CD8-positive, alpha-beta memory T cell (primary cell): Measurements from ENCODE around the gene SMPD3. TPM values are rescaled to one million over a fixed set of nuclear protein-coding genes. Genes with fewer than 3 reads are reported as not detected.

Source experiments
- CTCF ChIA-PET: fragments of 350-600 bp; sonication (Branson Sonifier 250); formaldehyde crosslinking; loops from one replicate; lab custom pipeline; 2021; ENCODE audit warnings: antibody characterized with exemption; lab: Charles Lee
- POLR2A ChIA-PET: fragments of 350-600 bp; sonication (Branson Sonifier 250); formaldehyde crosslinking; loops from one replicate; lab custom pipeline; 2021; ENCODE audit warnings: antibody characterized with exemption; lab: Charles Lee
- DNase-seq, 5 donors: peaks; one replicate each; pipeline versions ENCODE4 v3.0.0 to v3.0.0-alpha.2; 2020 to 2022; ENCODE audit warnings: mixed read lengths in 1 of 5
- H3K27ac ChIP-seq: one replicate; pipeline ENCODE4 v1.7.0; 2013; ENCODE audit warnings: low read depth, mild to moderate bottlenecking, low read length, moderate library complexity
- H3K27me3 ChIP-seq: 2 replicates; pipeline ENCODE4 v1.7.0; 2013; ENCODE audit warnings: low read length, mild to moderate bottlenecking; ENCODE audit not compliant: insufficient read depth, poor library complexity, severe bottlenecking
- H3K36me3 ChIP-seq: 2 replicates; pipeline ENCODE4 v1.7.0; 2013; ENCODE audit warnings: mild to moderate bottlenecking, low read length, moderate library complexity; ENCODE audit not compliant: insufficient read depth
- H3K4me1 ChIP-seq: 2 replicates; pipeline ENCODE4 v1.7.0; 2013; ENCODE audit warnings: mild to moderate bottlenecking, low read length, moderate library complexity; ENCODE audit not compliant: insufficient read depth
- H3K4me3 ChIP-seq: 2 replicates; pipeline ENCODE4 v1.7.0; 2013; ENCODE audit warnings: mild to moderate bottlenecking, low read length
- H3K9me3 ChIP-seq: 2 replicates; pipeline ENCODE4 v1.7.0; 2013; ENCODE audit warnings: mild to moderate bottlenecking, low read length
- H3K27ac Mint-ChIP-seq, 8 donors: one replicate each; pipeline ENCODE4 v1.8.0; 2020 to 2021; ENCODE audit warnings: mixed read lengths in 8 of 8, mild to moderate bottlenecking in 6 of 8, inconsistent platforms in 3 of 8, moderate library complexity in 3 of 8
- H3K27me3 Mint-ChIP-seq, 2 donors: one replicate each; pipeline ENCODE4 v1.8.0; 2020 to 2021; ENCODE audit warnings: mixed read lengths in 2 of 2, mild to moderate bottlenecking in 1 of 2, moderate library complexity in 1 of 2
- H3K36me3 Mint-ChIP-seq, 3 donors: one replicate each; pipeline ENCODE4 v1.8.0; 2020 to 2021; ENCODE audit warnings: mixed read lengths in 3 of 3, inconsistent platforms in 1 of 3, mild to moderate bottlenecking in 1 of 3
- H3K4me1 Mint-ChIP-seq, 3 donors: one replicate each; pipeline ENCODE4 v1.8.0; 2020 to 2021; ENCODE audit warnings: mixed read lengths in 3 of 3, inconsistent platforms in 1 of 3, mild to moderate bottlenecking in 1 of 3
- H3K4me3 Mint-ChIP-seq, 7 donors: one replicate each; pipeline ENCODE4 v1.8.0; 2020 to 2021; ENCODE audit warnings: mixed read lengths in 7 of 7, mild to moderate bottlenecking in 6 of 7, moderate library complexity in 4 of 7, inconsistent platforms in 2 of 7
- H3K9me3 Mint-ChIP-seq, 5 donors: one replicate each; pipeline ENCODE4 v1.8.0; 2020 to 2022; ENCODE audit warnings: mixed read lengths in 5 of 5, mild to moderate bottlenecking in 3 of 5, moderate library complexity in 2 of 5, inconsistent platforms in 1 of 5
- polyA plus RNA-seq: library from polyadenylated mRNA; unstranded; fragments of 300-500 nt; fragmentation: Illumina TruSeq; gene quantifications from one replicate; pipeline ENCODE4 v1.2.3, GENCODE V29; 2021
- total RNA-seq, 2 experiments: library from RNA; stranded (reverse); gene quantifications; one replicate each; pipeline ENCODE4 v1.2.3, GENCODE V29; 2021

SMPD3 gene
- total and polyA plus RNA-seq, 3 experiments from 2014 or later, result 0.15 to 1.6 (median 0.22) TPM

DNA sequence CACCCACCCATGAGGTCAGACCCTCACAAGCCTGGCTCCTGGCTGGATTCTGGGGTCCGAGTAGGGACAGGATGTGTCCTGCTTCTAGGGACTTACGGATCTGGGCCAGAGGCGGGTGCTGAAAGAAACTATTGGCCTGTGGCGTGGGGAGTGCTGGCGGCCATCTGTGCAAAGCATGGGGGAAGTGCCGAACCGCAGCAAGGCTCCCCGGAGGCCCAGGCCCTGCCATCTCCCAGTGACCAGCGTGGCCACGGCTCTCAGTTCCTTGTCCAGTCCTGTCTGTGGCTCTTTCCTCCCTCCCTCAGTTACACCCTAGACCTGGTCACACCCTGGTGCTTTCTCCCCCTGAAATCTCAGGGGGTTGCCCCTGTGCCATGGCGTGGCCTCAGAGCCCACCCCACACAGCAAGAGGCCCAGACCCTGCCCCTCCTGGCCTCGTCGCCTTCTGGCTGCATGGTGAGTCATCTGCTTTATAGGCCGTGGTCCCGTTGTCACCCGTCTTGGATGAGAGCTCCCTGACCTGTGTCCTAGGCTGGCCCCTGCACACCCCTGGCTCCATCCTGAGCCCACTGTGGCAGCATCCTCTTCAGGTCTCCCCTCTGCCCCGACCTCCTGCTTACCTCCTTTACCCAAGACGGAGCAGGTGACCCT is 83.0 kb downstream of the SMPD3 start:
- ChIA-PET CTCF (interaction anchor here (0.9 to 2.9 kb wide), 2 partner anchors 29 to 31 kb away, joined by 4 to 9 read pairs; no protein-coding TSS in a partner anchor), POLR2A (no interaction called here)
- peaks cover 0 to 10% of the 10 kb centered on the region in 2 donors for H3K27me3 Mint-ChIP-seq

GRCh38 chr16:68364561-68364998 is 83.7 kb downstream of the SMPD3 start:
- Mint-ChIP-seq H3K4me1 (peaks cover 25 to 30% (median 27%) of the 10 kb centered on the region in 3 donors), H3K9me3 (no peaks in the 10 kb centered on the region), H3K27me3 (peaks cover 0 to 10% of the 10 kb centered on the region in 2 donors), H3K36me3 (peaks cover 0 to 6% (median 4%) of the 10 kb centered on the region in 3 donors), H3K27ac (no peak overlapping the region), H3K4me3 (no peak overlapping the region)
- Histone ChIP-seq H3K4me3 (no peak overlapping the region), H3K27ac (no peak overlapping the region), H3K9me3 (no peaks in the 10 kb centered on the region), H3K27me3 (peaks cover 4% of the 10 kb centered on the region), H3K4me1 (peaks cover 18% of the 10 kb centered on the region), H3K36me3 (no peaks in the 10 kb centered on the region)
- no peak for DNase-seq
- CTCF ChIA-PET, result interaction anchor here (0.9 kb wide), 1 partner anchor 29 kb away, joined by 4 read pairs; no protein-coding TSS in a partner anchor
- POLR2A ChIA-PET, result no interaction called here

More for the DNA sequence above, 83.0 kb downstream of the SMPD3 start:
- Mint-ChIP-seq H3K4me3 (no peak overlapping the region), H3K36me3 (peaks cover 0 to 5% (median 4%) of the 10 kb centered on the region in 3 donors), H3K9me3 (no peaks in the 10 kb centered on the region), H3K4me1 (peaks cover 32 to 37% (median 34%) of the 10 kb centered on the region in 3 donors), H3K27ac (peak overlapping the region in 1 of 8 donors; percentile 41)
- Histone ChIP-seq H3K4me1 (peaks cover 25% of the 10 kb centered on the region), H3K27me3 (peaks cover 4% of the 10 kb centered on the region), H3K4me3 (no peak overlapping the region), H3K27ac (no peak overlapping the region), H3K9me3 (no peaks in the 10 kb centered on the region), H3K36me3 (no peaks in the 10 kb centered on the region)
- no peak for DNase-seq

GRCh38 chr16:68363658-68364521 is 84.4 kb downstream of the SMPD3 start:
- ChIA-PET CTCF (interaction anchor here (0.9 kb wide), 1 partner anchor 30 kb away, joined by 4 read pairs; no protein-coding TSS in a partner anchor), POLR2A (no interaction called here)
- Mint-ChIP-seq H3K4me3 (no peak overlapping the region), H3K27ac (peak overlapping the region in 1 of 8 donors; percentile 81), H3K4me1 (peaks cover 18 to 23% (median 20%) of the 10 kb centered on the region in 3 donors), H3K36me3 (peaks cover 0 to 6% (median 4%) of the 10 kb centered on the region in 3 donors), H3K9me3 (no peaks in the 10 kb centered on the region), H3K27me3 (peaks cover 0 to 10% of the 10 kb centered on the region in 2 donors)
- peaks cover 4% of the 10 kb centered on the region for H3K27me3 ChIP-seq
- H3K9me3 ChIP-seq, result no peaks in the 10 kb centered on the region
- no peak for DNase-seq
- H3K4me3 ChIP-seq, result no peak overlapping the region
- H3K27ac ChIP-seq, result no peak overlapping the region
- H3K36me3 ChIP-seq, result no peaks in the 10 kb centered on the region
- H3K4me1 ChIP-seq, result peaks cover 11% of the 10 kb centered on the region

GRCh38 chr16:68362947-68363657 is 85.2 kb downstream of the SMPD3 start:
- peaks cover 1% of the 10 kb centered on the region for H3K36me3 ChIP-seq
- DNase-seq, result no peak
- Mint-ChIP-seq H3K27me3 (peaks cover 0 to 10% of the 10 kb centered on the region in 2 donors), H3K27ac (peak overlapping the region in 2 of 8 donors; percentile 36 to 59), H3K9me3 (no peaks in the 10 kb centered on the region), H3K4me3 (no peak overlapping the region), H3K36me3 (peaks cover 0 to 11% (median 4%) of the 10 kb centered on the region in 3 donors), H3K4me1 (peaks cover 14 to 21% (median 16%) of the 10 kb centered on the region in 3 donors)
- peaks cover 6% of the 10 kb centered on the region for H3K4me1 ChIP-seq
- H3K27me3 ChIP-seq, result peaks cover 4% of the 10 kb centered on the region
- H3K4me3 ChIP-seq, result no peak overlapping the region
- no peaks in the 10 kb centered on the region for H3K9me3 ChIP-seq
- CTCF ChIA-PET, result no interaction called here
- no peak overlapping the region for H3K27ac ChIP-seq
- POLR2A ChIA-PET, result no interaction called here

DNA sequence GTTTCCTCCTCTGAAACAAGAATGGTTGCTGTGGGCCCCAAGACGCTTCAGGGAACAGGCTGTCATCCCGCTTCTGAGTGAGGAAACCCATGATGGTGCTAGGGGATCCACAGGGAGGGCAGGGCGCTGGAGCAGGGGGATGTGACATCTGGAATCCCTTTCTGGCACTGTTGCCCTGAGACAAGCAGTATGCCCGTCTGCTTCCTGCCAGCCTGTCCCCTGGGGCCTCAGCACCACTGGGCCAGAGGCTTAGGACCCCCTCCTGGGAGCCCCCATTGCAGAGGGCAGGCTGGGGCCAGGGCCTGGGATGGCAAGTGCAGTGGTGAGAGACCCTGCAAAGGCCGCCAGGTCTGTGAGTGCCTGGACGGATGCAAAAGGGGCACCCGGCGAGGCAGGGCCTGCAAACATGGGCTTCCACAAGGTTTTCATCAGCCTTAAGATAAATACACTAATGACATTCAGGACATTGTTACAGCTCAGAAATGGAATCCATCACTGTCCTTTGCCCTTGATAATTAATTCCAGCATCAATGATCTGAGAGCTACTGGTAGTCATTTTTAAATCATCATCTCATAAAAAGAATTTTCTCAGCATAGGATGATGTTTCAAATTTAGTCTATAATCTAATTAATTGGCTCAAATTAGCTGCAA is 85.9 kb downstream of the SMPD3 start:
- Histone ChIP-seq H3K36me3 (peaks cover 7% of the 10 kb centered on the region), H3K9me3 (no peaks in the 10 kb centered on the region), H3K27me3 (peaks cover 4% of the 10 kb centered on the region), H3K4me3 (no peak overlapping the region), H3K27ac (no peak overlapping the region), H3K4me1 (peaks cover 9% of the 10 kb centered on the region)
- peaks cover 0 to 7% of the 10 kb centered on the region in 2 donors for H3K27me3 Mint-ChIP-seq
- CTCF ChIA-PET, result no interaction called here
- H3K27ac Mint-ChIP-seq, result no peak overlapping the region
- no peaks in the 10 kb centered on the region for H3K9me3 Mint-ChIP-seq
- peaks cover 0 to 18% (median 4%) of the 10 kb centered on the region in 3 donors for H3K36me3 Mint-ChIP-seq
- POLR2A ChIA-PET, result interaction anchor here (1.2 kb wide), 1 partner anchor 9 kb away, joined by 3 read pairs; no protein-coding TSS in a partner anchor
- H3K4me1 Mint-ChIP-seq, result peaks cover 12 to 21% (median 15%) of the 10 kb centered on the region in 3 donors
- no peak for DNase-seq
- H3K4me3 Mint-ChIP-seq, result no peak overlapping the region

DNA sequence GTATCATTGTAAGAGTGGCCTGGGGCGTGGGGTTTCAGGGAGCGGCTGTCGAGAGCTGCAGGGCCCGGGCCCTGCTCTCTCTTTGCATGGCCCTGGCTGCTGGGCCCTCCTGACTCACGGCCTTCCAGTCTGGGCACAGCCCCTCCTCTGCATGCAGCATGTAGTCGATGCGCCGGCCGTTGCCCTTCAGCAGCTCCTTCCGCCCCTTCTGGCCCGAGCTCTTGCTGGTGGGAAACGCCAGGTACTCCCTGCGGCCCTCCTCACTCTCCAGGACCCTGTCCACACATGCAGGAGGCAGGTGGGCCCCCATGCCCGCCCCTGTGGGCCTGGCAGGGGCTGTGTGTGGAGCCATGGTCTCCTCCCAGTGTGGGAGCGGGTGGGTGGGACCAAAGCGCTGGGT is 86.8 kb downstream of the SMPD3 start:
- Mint-ChIP-seq H3K4me3 (no peak overlapping the region), H3K4me1 (peaks cover 16 to 25% (median 21%) of the 10 kb centered on the region in 3 donors), H3K27ac (no peak overlapping the region), H3K36me3 (peaks cover 0 to 23% (median 4%) of the 10 kb centered on the region in 3 donors), H3K27me3 (peaks cover 0 to 7% of the 10 kb centered on the region in 2 donors), H3K9me3 (no peaks in the 10 kb centered on the region)
- no peak for DNase-seq
- Histone ChIP-seq H3K9me3 (no peaks in the 10 kb centered on the region), H3K4me1 (peaks cover 18% of the 10 kb centered on the region), H3K27ac (no peak overlapping the region), H3K36me3 (peaks cover 7% of the 10 kb centered on the region), H3K4me3 (no peak overlapping the region), H3K27me3 (peaks cover 4% of the 10 kb centered on the region)
- ChIA-PET CTCF (interaction anchor here (0.8 kb wide), 1 partner anchor 34 kb away, joined by 3 read pairs; no protein-coding TSS in a partner anchor), POLR2A (interaction anchor here (1.2 kb wide), 1 partner anchor 10 kb away, joined by 3 read pairs; no protein-coding TSS in a partner anchor)

- POLR2A ChIA-PET, result no interaction called here
- DNase-seq, result no peak
- CTCF ChIA-PET, result interaction anchor here (0.8 kb wide), 1 partner anchor 35 kb away, joined by 3 read pairs; no protein-coding TSS in a partner anchor
- Mint-ChIP-seq H3K36me3 (peaks cover 0 to 25% (median 4%) of the 10 kb centered on the region in 3 donors), H3K27ac (no peak overlapping the region), H3K4me1 (peaks cover 21 to 27% (median 23%) of the 10 kb centered on the region in 3 donors), H3K27me3 (peaks cover 0 to 4% of the 10 kb centered on the region in 2 donors), H3K9me3 (no peaks in the 10 kb centered on the region), H3K4me3 (peak overlapping the region in 1 of 7 donors; percentile 44)
- peaks cover 2% of the 10 kb centered on the region for H3K27me3 ChIP-seq
- H3K36me3 ChIP-seq, result peaks cover 7% of the 10 kb centered on the region
- H3K27ac ChIP-seq, result no peak overlapping the region
- peaks cover 23% of the 10 kb centered on the region for H3K4me1 ChIP-seq
- H3K9me3 ChIP-seq, result no peaks in the 10 kb centered on the region
- H3K4me3 ChIP-seq, result no peak overlapping the region
These were observed 87.4 kb downstream of the SMPD3 start for GRCh38 chr16:68360956-68361355.
